ENCODE results near the gene SGPP1.
"Not testable (repeated sequence)": the region's sequence is repeated elsewhere in the genome, so short reads cannot be mapped to it uniquely, and the experiment has no call there.

The SGPP1 gene

DNA sequence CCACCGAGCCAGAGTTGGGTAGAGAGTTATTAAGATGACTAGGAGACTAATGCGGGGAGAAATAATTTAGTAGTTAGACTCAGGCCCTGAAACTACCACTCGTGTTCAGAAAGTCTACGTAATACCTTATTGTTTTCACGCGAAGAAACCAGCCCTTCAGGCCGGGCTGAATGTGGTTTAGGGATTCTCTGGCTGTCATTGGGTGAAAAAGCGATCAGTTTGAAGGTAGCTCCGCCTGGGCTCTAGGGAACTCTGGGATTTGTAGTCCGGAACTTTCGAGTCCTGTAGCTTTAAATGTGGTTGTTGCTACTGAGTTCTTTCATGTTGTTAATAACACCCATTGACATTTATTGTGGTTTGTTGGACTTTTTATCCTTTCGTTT, 85.6 kb downstream of the SGPP1 start:
- TF ChIP-seq CTCF (IDR thresholded peaks at IDR 0.05; ENCODE audit: low read length, missing control alignments), result no peak
- peak overlapping the region; percentile 85 for H3K4me3 ChIP-seq (replicated peaks; ENCODE audit: low read depth, low read length)
- DNase-seq (ENCODE audit: low read depth), result peak; percentile 98

GRCh38 chr14:63641473-63642228, 86.2 kb downstream of the SGPP1 start, which contains the start of gene WDR89:
Gene WDR89 (minus strand): TSS chr14:63641871. CDS start chr14:63599942, 41,929 bp downstream.
- TF ChIP-seq CTCF (IDR thresholded peaks at IDR 0.05; ENCODE audit: low read length, missing control alignments), result peak; percentile 70
- H3K4me3 ChIP-seq (replicated peaks; ENCODE audit: low read depth, low read length), result peak within 1 kb of the TSS; percentile 85
- peak; percentile 100 for DNase-seq (ENCODE audit: low read depth)

- no peak overlapping the region for H3K4me3 ChIP-seq (replicated peaks; ENCODE audit: low read depth, low read length)
- TF ChIP-seq CTCF (IDR thresholded peaks at IDR 0.05; ENCODE audit: low read length, missing control alignments), result no peak
- no peak for DNase-seq (ENCODE audit: low read depth)
These were observed 89.4 kb downstream of the SGPP1 start for GRCh38 chr14:63638493-63638892.

DNA sequence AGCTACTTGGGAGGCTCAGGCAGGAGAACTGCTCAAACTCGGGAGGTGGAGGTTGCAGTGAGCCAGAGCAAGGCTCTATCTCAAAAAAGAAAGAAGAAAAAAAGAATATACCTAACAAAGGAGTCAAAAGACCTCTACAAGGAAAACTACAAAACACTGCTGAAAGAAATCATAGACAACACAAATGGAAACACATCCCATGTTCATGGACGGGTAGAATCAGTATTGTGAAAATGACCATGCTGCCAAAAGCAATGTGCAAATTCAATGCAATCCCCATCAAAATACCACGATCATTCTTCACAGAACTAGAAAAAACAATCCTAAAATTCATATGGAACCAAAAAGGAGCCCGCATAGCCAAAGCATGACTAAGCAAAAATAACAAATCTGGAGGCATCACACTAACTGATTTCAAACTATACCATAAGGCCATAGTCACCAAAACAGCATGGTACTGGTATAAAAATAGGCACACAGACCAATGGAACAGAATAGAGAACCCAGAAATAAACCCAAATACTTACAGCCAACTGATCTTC, 91.7 kb downstream of the SGPP1 start:
- DNase-seq (ENCODE audit: low read depth); H3K4me3 ChIP-seq (replicated peaks; ENCODE audit: low read depth, low read length): not testable (repeated sequence)
